Upper lobe of left lung (tissue), 6 donors: ENCODE measurements around the gene CLMP. TPM values are rescaled to one million over a fixed set of nuclear protein-coding genes. Genes with fewer than 3 reads are reported as not detected.
A peak's percentile ranks its signal among the peaks of the same experiment; 100 is the strongest.

Experiments
- ATAC-seq, 2 donors: fragments of 200-7000 bp; cut with Tn5 transposase; one replicate each; pipeline ENCODE4 v1.9.1; 2022; ENCODE audit warnings: mild to moderate bottlenecking in 2 of 2, moderate library complexity in 2 of 2; ENCODE audit not compliant: low FRiP score in 2 of 2
- DNase-seq, 2 donors: peaks; one replicate each; pipeline ENCODE4 v3.0.0-alpha.2; 2019 to 2020
- H3K27ac ChIP-seq, 4 donors: fragments of 200-600 bp; sonication (generic); one replicate each; pipeline ENCODE4 v1.5.1; 2016 to 2019
- H3K27me3 ChIP-seq, 4 donors: fragments of 200-600 bp; sonication (generic); one replicate each; pipeline ENCODE4 v1.5.1; 2017 to 2019
- H3K36me3 ChIP-seq, 4 donors: fragments of 200-600 bp; sonication (generic); one replicate each; pipeline ENCODE4 v1.5.1; 2016 to 2019
- H3K4me1 ChIP-seq, 4 donors: fragments of 200-600 bp; sonication (generic); one replicate each; pipeline ENCODE4 v1.5.1; 2018 to 2019
- H3K4me3 ChIP-seq, 4 donors: fragments of 200-600 bp; sonication (generic); one replicate each; pipeline ENCODE4 v1.5.1; 2017 to 2019; ENCODE audit warnings: mild to moderate bottlenecking in 2 of 4, moderate library complexity in 1 of 4
- H3K9me3 ChIP-seq, 4 donors: fragments of 200-600 bp; sonication (generic); one replicate each; pipeline ENCODE4 v1.5.1; 2018 to 2019
- EP300 ChIP-seq, 4 donors: sonication (generic); formaldehyde crosslinking; IDR thresholded peaks; one replicate each; pipeline ENCODE4 v1.5.1; 2017; ENCODE audit warnings: antibody characterized with exemption in 4 of 4, control low read depth in 2 of 4
- POLR2A ChIP-seq, 4 donors: fragments of 450-650 bp; IDR thresholded peaks; one replicate each; pipeline ENCODE4 v1.5.1; 2016 to 2017; ENCODE audit warnings: antibody characterized with exemption in 4 of 4, mild to moderate bottlenecking in 2 of 4
- POLR2AphosphoS5 ChIP-seq, 2 donors: sonication (generic); formaldehyde crosslinking; IDR thresholded peaks; one replicate each; pipeline ENCODE4 v1.5.1; 2017; ENCODE audit warnings: antibody characterized with exemption in 2 of 2
- WGBS, 2 donors: methylation state at CpG; one replicate each; pipeline ENCODE4 v1.1.5; 2017 to 2018; 5-methylcytosine and 5-hydroxymethylcytosine counted together
- total RNA-seq, 6 donors: library from RNA; depleted of rRNA in 4 of 6; stranded (reverse); fragments of >200 nt in 4 of 6; gene quantifications; one replicate each; pipeline versions ENCODE4 v1.1.0 to v1.2.1, GENCODE V29; 2016 to 2021
- TF ChIP-seq, protein P1 (sequence below), 6 experiments: fragments of 450-650 bp in 4 of 6; fragments of 200-600 bp in 2 of 6; sonication (generic) in 2 of 6; IDR thresholded peaks; one replicate each; pipeline ENCODE4 v1.5.1; 2016 to 2019; ENCODE audit warnings: antibody characterized with exemption in 6 of 6
- donor health status: DM: no; HTN: no; CAD: no; lungs with moderate emphysema.
- donor health status: DM: no; HTN: yes; CAD: no; lungs with severe emphysema.

Gene CLMP
- total RNA-seq, 6 donors from 2014 or later, result 6.0 to 23.4 (median 15.3) TPM

DNA sequence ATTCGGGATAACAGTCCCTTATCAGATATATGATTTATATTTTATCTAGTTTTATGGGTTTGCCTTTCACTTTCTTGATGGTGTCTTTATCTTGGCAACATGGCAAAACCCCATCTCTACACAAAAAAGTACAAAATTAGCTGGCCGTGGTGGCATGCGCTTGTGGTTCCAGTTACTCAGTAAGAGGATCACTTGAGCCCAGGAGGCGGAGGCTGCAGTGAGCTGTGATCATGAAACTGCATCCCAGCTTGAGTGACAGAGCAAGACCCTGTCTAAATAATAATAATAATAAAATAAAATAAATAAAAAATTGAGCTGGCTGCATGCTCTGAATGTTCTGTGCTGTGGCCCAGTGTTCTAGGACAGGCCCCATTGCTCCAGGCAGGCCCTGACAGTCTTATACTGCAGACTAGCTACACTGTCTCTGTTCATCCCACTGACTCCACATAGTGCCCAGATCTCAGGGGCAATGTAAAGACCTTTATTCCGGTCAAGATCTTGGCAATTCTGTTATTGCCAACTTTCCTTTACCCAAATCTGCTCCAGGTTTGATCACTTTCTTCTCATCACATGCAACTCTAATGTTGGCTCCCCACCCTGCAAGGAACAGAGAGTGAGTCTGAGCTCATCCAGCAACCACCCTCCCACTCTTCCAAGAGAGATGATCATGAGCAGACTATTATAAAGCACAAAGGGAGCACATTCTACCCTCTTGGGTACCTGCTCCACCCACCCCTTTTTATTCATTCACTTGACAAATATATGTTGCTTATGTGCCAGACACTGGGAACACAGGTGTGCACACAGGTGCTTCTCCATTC lies 141.9 kb downstream of the CLMP start:
- H3K36me3 ChIP-seq, result peaks cover 16 to 46% (median 35%) of the 10 kb centered on the region in 4 donors

DNA sequence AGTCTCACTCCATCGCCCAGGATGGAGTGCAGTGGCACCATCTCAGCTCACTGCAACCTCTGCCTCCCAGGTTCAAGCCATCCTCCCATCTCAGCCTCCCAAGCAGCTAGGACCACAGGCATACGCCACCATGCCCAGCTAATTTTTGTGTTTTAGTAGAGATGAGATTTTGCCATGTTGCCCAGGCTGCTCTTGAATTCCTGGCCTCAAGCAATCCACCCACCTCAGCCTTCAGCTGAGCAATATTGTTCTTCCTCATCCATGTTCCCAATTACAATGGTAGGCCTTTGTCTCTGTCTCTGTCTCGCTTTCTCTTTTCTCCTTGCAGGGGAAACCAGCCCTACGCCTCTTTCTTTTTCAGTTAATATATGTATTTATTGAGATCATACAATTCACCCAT lies 143.4 kb downstream of the CLMP start:
- DNase-seq (no peak), ATAC-seq (no peak)
- TF ChIP-seq EP300 (IDR thresholded peaks at IDR 0.05), result no peak
- no peak for TF ChIP-seq POLR2AphosphoS5 (IDR thresholded peaks at IDR 0.05)
- TF ChIP-seq POLR2A (IDR thresholded peaks at IDR 0.05), result no peak
- TF ChIP-seq, protein P1, sequence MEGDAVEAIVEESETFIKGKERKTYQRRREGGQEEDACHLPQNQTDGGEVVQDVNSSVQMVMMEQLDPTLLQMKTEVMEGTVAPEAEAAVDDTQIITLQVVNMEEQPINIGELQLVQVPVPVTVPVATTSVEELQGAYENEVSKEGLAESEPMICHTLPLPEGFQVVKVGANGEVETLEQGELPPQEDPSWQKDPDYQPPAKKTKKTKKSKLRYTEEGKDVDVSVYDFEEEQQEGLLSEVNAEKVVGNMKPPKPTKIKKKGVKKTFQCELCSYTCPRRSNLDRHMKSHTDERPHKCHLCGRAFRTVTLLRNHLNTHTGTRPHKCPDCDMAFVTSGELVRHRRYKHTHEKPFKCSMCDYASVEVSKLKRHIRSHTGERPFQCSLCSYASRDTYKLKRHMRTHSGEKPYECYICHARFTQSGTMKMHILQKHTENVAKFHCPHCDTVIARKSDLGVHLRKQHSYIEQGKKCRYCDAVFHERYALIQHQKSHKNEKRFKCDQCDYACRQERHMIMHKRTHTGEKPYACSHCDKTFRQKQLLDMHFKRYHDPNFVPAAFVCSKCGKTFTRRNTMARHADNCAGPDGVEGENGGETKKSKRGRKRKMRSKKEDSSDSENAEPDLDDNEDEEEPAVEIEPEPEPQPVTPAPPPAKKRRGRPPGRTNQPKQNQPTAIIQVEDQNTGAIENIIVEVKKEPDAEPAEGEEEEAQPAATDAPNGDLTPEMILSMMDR (IDR thresholded peaks at IDR 0.05), result no peak
- Histone ChIP-seq H3K4me3 (no peak overlapping the region), H3K27me3 (no peaks in the 10 kb centered on the region), H3K9me3 (no peaks in the 10 kb centered on the region), H3K27ac (no peak overlapping the region), H3K4me1 (peaks cover 4 to 25% (median 11%) of the 10 kb centered on the region in 4 donors), H3K36me3 (peaks cover 9 to 31% (median 21%) of the 10 kb centered on the region in 4 donors)
- 88 to 98% methylated on average over 4 of the region's 4 CpGs for WGBS, 2 donors

More for the DNA sequence above, 141.9 kb downstream of the CLMP start:
- ATAC-seq, result no peak
- TF ChIP-seq POLR2AphosphoS5 (IDR thresholded peaks at IDR 0.05) (no peak), EP300 (IDR thresholded peaks at IDR 0.05) (no peak), POLR2A (IDR thresholded peaks at IDR 0.05) (no peak)
- TF ChIP-seq, protein P1 (IDR thresholded peaks at IDR 0.05), result no peak
- WGBS, 2 donors, result 86 to 91% methylated on average over 5 of the region's 5 CpGs
- DNase-seq, result no peak
- peaks cover 14 to 33% (median 26%) of the 10 kb centered on the region in 4 donors for H3K4me1 ChIP-seq
- H3K27ac ChIP-seq, result no peak overlapping the region
- no peaks in the 10 kb centered on the region for H3K9me3 ChIP-seq
- H3K27me3 ChIP-seq, result no peaks in the 10 kb centered on the region
- no peak overlapping the region for H3K4me3 ChIP-seq

DNA sequence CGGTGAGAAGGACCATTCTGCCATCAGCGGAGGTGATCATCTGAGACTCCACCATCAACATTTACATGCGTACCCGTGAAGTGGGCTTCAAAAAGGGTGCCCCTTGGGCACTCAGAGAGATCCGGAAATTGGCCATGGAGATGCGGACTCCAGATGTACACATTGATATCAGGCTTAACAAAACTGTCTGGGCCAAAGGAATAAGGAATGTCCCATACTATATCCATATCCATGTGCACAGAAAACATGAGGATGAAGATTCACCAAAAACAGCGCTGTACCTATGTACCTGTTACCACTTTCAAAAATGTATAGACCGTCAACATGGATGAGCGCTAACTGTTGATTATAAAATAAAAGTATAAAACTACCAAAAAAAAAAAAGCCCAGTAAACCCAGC lies 143.9 kb downstream of the CLMP start:
- Histone ChIP-seq H3K36me3 (peaks cover 4 to 26% (median 16%) of the 10 kb centered on the region in 4 donors), H3K27me3 (no peaks in the 10 kb centered on the region), H3K27ac (no peak overlapping the region), H3K4me1 (peaks cover under 1 to 20% (median 6%) of the 10 kb centered on the region in 4 donors), H3K9me3 (no peaks in the 10 kb centered on the region), H3K4me3 (no peak overlapping the region)
- DNase-seq (no peak), ATAC-seq (no peak)
- 92 to 95% methylated on average over 9 of the region's 9 CpGs for WGBS, 2 donors
- TF ChIP-seq POLR2AphosphoS5 (IDR thresholded peaks at IDR 0.05) (no peak), POLR2A (IDR thresholded peaks at IDR 0.05) (no peak), EP300 (IDR thresholded peaks at IDR 0.05) (no peak)
- TF ChIP-seq, protein P1 (IDR thresholded peaks at IDR 0.05), result no peak

DNA sequence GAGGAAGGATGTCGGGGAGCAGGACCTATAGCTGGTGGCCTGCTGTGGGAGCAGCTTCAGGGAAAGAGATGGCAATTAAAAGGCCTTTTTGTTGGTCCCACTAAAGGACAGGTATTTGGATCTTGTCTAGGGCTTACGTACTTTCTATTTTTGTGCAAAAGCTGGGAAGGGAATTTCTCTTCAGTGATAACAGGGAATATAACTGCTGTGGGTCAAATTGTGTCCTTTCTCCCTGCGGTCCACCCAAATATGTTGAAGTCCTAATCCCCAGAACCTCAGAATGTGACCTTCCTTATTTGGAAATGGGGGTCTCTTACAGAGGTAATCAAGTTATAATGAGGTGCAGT lies 147.1 kb downstream of the CLMP start:
- TF ChIP-seq POLR2A (IDR thresholded peaks at IDR 0.05) (no peak), EP300 (IDR thresholded peaks at IDR 0.05) (no peak), POLR2AphosphoS5 (IDR thresholded peaks at IDR 0.05) (no peak)
- 89 to 98% methylated on average over 3 of the region's 3 CpGs for WGBS, 2 donors

DNA sequence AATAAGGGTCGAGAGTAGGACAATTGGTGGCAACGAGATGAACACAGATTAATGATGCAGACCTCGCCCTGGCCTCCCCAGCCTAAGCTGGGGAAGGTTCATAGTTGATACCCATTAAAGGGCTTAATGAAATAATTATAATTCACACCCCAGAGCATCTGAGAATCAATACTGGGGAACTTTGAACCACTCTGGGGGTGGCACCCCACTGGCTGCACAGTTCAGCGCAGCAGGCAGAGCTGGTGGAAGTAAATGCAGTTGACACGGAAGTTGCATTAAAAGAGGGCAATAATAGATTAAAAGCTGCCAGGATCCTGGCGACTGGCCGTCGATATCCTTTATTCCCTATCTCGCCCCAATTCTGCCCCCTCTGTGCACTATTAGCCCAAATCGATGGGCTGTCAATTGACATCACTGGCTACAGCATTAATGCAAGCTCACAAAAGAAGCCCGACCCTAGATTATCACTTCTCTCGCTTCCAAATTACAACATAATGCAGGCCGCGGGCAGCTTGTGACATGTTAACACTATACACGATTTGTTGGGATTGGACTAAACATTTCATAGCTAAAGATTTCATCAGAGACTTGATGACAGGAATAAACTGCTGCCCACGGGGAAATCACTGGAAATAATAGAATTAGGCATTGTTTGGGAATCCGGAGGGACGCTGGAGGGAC lies 147.6 kb downstream of the CLMP start:
- no peak overlapping the region for H3K27ac ChIP-seq
- no peak overlapping the region for H3K4me3 ChIP-seq
- no peaks in the 10 kb centered on the region for H3K4me1 ChIP-seq
- WGBS, 2 donors, result 80 to 82% methylated on average over 18 of the region's 18 CpGs
- ATAC-seq, result peak in 1 of 2 donors; percentile 52
- no peak for DNase-seq
- no peaks in the 10 kb centered on the region for H3K27me3 ChIP-seq
- H3K9me3 ChIP-seq, result no peaks in the 10 kb centered on the region
- no peak for TF ChIP-seq EP300 (IDR thresholded peaks at IDR 0.05)
- TF ChIP-seq POLR2A (IDR thresholded peaks at IDR 0.05), result no peak
- TF ChIP-seq, protein P1 (IDR thresholded peaks at IDR 0.05), result no peak
- TF ChIP-seq POLR2AphosphoS5 (IDR thresholded peaks at IDR 0.05), result no peak
- peaks cover 0 to under 1% (median 0%) of the 10 kb centered on the region in 4 donors for H3K36me3 ChIP-seq

More for the DNA sequence above, 147.1 kb downstream of the CLMP start:
- Histone ChIP-seq H3K36me3 (peaks cover 0 to 4% (median under 1%) of the 10 kb centered on the region in 4 donors), H3K27ac (no peak overlapping the region), H3K4me3 (no peak overlapping the region), H3K9me3 (no peaks in the 10 kb centered on the region), H3K4me1 (no peaks in the 10 kb centered on the region), H3K27me3 (no peaks in the 10 kb centered on the region)
- DNase-seq (no peak), ATAC-seq (no peak)
